PFSK-1 (cell line): ENCODE results near the gene SORD.

Source experiments
- POLR2AphosphoS5 ChIP-seq: IDR thresholded peaks from 2 replicates; pipeline ENCODE4 v1.6.1; 2012; ENCODE audit warnings: low read depth, mild to moderate bottlenecking, control low read depth, low read length, moderate library complexity
- TAF1 ChIP-seq: IDR thresholded peaks from 2 replicates; pipeline ENCODE4 v1.6.1; 2012; ENCODE audit warnings: low read length, control low read depth, borderline replicate concordance; ENCODE audit not compliant: insufficient read depth

- no peak for TF ChIP-seq TAF1
- no peak for TF ChIP-seq POLR2AphosphoS5
Observed at GRCh38 chr15:45114751-45115085, 91.7 kb downstream of the SORD start.
